Stimulated activated CD8-positive, alpha-beta memory T cell treated with anti-CD3 and anti-CD28 coated beads, Interleukin-7, amount 100 ng/mL, for 48 hours (primary cell): ENCODE results near the gene RPS27L.

Experiments
- DNase-seq, 2 donors: peaks; one replicate each; pipeline ENCODE4 v3.0.0-alpha.2; 2020; ENCODE audit warnings: low read depth in 1 of 2; ENCODE audit errors: extremely low read depth in 1 of 2

Gene RPS27L

DNA sequence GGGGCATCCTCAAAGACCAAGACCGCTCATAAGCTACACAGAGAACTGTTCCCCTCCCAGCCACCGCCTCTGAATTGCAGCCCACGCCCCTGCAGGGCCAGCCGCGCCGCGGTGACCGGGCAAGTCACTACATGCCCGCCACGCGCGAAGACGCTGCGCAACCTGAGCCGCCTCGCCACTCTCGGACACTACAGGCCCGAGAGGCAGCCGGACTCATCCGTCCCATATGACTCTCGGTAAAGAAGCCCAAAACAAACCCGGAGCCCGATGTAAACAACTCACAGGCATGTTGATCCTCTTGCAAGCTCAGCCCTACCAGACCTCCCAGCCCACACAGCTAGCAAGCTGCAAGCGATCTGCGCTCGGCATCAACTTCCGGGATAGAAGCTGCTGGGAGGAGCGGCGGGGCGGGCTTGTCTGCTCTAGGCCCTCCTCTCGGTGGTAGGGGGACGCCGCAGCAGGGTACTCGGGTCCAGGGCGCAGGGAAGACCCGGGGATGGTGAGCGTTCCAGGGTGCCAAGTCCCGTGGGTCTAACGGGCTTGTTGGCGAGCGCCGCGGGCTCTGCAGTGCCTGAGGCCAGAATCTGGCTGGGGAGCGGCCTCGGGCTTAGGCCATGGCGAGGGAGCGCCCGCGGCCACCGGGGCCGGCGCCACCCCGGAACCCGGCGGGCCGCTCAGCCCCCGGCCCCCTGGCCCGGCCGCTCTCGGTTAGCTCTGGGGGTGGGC lies at the start of gene RPS27L:
RPS27L (minus strand) TSS at position 360 of the 726 bp plus-strand sequence; CDS start at position 288, 72 bp downstream.
- DNase-seq: peak; percentile 77 to 88

DNA sequence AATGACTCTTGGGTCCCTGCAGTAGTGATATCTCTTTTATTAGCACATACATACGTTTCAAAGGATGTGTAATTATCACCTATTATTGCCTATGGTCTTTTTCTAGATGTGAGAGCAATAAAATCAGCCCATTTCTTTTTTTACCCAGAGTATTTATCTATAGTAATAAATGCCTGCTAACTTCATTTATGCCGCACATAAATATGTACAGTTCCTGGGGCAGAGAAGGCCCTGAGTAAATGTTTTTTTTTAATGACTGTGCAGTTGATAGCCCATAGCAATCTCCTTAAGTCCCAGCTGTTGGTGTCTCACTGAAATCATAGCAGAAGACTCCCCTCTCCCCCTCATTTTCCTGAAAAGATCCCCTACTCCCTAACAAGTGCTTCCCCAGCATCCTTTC lies 48.8 kb upstream of the RPS27L start:
- no peak for DNase-seq

DNA sequence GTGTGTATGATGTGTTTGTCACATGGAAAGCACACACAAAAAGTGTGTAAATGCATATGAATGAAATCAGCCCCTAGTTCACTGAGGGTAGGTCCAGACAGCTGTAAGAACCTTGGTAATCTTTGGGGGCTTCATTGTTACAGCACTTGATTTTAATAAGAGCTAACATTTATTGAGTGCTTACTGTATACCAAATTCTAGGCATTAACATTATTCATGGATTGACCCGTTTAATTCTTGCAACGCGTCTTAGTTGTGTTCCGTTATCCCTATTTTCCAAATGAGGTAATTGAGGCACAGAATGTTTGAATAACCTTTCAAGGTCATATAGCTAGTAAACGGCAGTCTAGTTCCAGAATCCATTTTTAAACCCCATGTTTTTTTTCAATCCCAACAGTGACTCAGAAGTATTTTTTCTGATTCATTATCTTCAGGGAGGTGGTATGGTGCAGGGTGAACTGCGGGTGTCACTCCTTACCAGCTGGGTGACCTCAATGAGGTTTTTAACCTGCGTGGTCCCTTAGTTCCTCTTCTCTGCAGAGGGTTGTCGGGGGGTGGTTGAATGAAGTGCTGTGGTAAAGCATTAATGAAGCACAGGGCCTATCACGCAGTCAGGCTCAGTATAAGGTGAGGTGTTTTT lies 46.3 kb upstream of the RPS27L start:
- DNase-seq: peak in 1 of 2 donors; percentile 60

DNA sequence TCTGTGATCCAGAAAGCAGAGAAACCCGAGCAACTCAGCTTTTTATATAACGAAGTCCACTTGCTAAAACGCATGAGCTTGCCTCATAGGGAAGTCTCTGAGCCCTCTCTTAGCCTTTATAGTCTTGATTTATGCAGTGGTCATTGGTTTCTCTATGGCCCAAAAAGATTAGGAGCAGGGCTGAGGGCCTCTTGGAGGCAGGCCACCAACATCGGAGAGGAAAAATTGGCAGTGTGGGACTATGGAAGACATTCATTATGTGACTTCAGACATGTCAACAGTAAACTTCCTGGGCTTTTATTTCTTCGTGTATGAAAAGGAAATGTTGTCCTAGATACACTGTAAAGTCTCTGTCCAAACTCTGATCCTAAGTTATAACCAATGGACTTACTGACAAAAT lies 45.6 kb upstream of the RPS27L start:
- DNase-seq: no peak

DNA sequence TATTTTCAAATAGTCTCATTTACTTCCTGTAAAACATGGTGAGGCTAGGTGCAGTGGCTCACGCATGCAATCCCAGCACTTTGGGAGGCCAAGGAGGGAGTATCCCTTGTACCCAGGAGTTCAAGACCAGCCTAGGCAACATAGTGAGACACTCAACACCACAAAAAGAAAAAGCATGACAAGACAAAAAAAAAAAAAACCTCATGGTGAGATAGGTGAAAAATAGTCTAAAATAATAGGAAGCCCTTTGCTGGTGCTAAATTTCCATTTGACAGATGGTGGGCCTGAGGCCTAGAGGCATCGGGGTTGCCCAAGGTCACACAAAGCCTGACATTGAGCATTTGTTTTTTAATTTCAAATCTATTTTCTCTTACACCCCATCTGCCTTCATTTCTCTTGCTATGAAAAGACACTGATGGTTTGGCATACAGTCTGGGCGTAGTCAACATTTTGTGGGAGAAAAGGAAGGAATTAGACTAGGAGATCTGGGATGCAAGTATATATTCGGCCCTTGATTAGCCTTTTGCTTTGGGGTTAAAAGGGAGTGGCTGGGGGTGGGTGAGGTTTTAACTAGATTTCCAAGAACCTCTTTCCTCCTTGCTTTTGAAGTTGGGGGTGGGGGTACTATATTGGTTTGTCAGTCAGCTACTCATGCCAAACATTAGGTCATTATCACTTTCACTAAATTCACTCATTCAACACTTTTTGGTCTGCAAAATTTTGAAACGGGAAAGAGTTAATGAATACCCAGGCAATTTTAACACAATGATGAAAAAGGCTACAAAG lies 43.4 kb upstream of the RPS27L start:
- no peak for DNase-seq

DNA sequence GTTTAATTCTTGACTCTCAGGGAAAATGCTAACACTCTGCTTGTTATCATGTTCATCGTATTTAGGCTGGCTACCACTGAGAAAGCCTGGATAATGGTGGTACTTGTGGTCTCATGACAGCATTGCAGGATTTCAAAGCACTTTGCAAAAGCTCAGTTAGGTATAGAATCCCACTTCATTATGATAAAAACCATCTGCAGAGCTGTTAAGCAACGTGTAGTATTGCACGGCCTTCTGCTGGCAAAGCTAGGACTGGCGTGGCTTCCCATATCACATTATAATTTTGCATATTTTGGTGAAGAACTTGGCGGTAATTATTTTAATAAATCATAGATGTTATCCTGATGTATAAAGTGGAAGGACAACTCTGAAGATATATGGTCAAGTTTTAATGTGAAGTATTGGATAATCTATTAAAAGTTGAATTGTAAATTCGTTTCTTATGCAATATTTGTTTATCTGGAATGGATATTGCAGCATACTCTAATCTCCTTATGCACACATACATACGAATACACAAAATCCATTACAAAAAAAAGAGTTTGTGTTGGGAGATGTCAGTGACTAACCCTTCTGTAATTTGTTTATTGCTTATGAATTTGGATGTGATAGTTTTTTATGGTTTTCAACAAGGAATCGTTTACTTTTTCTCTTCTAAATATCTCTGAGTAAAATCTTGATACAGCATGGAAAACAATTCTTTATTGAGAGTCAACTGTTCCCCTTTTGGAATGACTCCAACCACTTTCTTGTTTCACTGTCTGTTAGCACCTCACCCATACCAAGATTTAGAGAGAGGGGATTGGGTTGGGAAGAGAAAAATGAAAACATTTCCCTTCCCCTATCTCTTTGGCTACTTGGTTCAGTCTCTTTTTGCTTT lies 41.3 kb upstream of the RPS27L start:
- DNase-seq: no peak

DNA sequence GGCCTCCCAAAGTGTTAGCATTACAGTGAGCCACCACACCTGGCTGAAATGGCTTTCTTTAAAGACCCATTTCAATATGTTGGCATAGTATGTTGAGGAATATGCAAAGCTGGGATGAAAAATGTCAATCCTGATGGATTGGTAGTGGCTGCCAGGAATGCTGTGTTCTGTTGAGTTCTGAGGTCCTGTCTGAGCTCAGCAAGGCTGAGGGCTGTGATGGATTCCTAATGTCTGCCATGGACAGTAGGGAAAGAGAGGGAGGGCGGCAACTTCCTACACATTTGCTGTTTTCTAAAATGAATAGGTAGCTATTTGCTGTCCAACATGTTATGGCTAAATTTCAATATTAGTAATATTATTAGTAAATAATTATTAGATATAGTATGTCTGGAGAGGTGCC lies 40.3 kb upstream of the RPS27L start:
- no peak for DNase-seq

DNA sequence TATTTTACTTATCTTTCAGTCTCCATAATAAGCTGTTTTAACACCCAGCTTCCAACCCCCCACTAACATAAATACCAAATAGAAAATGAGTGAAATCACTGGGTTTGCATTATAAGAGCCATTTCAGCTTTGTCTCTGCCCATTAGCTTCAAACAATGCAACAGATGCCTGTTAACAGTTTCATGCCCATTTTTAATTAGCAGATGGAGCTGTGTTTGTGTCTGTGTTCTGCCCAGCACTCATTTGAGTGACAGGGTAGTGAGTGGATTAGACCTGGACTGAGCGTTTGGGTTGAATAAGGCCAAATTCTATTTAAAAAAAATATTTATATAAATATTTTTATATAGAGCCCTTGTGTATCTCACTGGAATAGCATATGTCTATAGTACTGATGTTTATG lies 39.6 kb upstream of the RPS27L start:
- DNase-seq: no peak

DNA sequence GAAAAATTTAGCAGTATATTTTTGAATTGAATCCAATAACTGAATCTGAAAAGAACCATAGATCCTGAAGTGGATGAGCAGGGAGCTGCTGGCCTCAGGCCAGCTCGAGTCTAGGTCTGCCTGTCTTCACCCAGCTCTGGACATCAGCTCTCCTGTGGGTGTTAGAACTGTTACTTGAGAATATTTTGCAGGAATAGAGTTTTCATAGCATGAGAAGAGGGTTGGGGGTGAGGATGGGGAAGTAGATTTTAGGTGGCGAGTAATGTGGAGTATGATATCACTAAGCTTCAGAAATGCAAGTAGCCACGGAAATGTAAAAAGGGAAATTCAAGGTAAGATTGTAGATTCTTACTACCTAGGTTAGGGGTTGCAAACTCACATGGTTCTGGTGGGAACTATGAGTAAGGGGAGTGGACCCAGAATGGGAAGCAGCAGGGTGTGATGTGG lies 38.3 kb upstream of the RPS27L start:
- DNase-seq: no peak

DNA sequence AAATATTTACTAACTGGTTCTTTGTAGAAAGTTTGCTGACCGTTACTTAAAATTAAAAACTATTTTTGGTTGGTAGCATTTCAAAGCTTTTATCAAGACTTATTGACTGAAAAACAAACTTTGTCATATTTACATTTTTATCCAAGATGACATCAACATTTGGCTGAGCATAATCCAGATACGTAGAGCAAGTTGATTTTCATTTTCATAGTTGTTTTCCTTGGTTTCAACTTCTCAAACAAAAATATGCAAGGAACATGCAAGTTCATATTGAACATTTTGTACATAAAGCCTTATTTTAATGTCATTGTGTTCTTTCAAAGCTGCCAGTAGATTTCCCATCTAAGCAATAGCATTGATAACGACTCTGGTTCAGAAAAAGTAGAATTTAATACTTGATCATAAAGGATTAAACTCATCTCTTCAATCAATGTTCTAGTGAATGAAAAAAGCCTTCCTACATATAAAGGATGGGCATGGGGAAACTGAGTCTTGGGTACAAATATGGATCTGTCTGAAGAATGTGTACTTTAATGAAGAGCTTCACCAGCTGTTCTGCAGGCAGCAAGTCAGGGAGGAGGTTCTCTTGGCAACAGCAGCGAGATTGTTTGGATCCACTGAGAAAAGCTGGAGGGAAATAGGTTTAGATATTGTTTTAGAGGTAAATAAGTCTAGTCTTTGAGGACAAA lies 37.7 kb upstream of the RPS27L start:
- DNase-seq: no peak

DNA sequence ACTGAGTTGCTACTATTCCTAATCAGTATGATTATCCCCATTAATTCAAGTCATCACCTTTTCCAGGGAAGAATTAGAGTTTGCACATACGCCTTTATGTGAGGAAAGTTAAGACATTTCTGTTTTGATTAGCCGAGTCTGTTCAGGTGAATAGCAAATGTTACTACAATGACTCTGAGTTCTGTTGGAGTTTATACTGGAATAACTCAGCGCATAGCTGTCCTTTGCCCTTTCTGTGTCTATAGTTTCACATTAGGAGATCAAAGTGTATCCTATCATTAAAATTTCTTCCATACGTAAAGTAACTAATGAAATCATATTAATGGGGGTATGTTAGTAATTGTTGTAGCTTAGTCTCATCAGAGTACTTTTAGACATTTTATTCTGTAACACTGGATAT lies 37.0 kb upstream of the RPS27L start:
- no peak for DNase-seq

DNA sequence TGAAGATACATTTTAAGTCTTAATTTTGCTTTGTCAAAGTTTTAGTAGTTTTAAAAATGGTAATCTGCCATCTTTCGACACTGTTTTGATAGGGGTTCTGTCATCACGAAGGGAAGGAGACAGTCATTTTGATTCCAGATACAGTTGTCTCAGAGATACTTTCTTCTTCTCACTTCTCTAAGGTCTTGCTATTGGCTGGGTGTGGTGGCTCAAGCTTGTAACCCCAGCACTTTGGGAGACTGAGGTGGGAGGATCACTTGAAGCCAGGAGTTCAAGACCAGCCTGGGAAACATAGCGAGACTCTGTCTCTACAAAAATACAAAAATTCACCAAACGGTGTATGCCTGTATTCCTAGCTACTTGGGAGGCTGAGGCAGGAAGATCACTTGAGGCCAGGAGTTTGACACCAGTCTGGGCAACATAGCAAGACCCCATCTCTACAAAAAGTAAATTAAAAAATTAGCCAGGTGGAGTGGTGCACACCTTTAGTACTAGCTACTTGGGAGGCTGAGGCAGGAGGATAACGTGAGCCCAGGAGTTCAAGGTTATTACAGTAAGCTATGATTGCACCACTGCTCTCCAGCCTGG lies 35.4 kb upstream of the RPS27L start:
- DNase-seq: no peak

DNA sequence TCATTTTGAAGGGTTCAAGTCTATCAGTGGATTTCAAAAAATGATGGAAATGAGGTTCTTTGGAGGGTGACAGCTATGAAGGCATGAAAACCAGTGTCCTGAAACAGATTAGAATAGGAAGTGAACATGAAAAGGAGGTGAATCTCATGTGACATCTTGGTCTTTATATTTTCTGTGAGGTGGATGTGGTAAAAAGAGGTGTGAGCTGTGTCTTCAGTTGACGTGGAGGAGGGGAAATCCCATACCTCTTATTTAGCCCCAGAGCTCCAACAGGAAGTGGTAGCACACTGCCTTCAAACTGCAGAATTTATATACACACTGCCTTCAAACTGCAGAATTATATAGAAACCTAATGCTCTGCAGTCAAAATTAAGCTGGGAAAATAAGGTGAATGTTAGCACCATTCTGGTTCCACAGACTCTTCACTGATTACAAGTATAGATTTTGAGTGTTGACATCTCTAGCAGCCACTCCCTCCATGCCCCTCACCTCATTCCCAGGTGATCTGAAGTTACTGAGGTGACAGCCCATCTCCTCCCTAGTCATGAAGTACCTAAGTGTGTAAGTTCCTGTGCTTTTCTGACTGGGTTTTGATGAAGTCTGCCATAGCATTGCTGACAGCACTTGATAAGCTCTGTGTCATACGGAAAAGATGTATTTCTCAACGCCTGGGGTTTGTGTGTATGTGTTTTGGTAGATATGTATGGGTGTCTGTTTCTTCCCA lies 34.8 kb upstream of the RPS27L start:
- DNase-seq: no peak

DNA sequence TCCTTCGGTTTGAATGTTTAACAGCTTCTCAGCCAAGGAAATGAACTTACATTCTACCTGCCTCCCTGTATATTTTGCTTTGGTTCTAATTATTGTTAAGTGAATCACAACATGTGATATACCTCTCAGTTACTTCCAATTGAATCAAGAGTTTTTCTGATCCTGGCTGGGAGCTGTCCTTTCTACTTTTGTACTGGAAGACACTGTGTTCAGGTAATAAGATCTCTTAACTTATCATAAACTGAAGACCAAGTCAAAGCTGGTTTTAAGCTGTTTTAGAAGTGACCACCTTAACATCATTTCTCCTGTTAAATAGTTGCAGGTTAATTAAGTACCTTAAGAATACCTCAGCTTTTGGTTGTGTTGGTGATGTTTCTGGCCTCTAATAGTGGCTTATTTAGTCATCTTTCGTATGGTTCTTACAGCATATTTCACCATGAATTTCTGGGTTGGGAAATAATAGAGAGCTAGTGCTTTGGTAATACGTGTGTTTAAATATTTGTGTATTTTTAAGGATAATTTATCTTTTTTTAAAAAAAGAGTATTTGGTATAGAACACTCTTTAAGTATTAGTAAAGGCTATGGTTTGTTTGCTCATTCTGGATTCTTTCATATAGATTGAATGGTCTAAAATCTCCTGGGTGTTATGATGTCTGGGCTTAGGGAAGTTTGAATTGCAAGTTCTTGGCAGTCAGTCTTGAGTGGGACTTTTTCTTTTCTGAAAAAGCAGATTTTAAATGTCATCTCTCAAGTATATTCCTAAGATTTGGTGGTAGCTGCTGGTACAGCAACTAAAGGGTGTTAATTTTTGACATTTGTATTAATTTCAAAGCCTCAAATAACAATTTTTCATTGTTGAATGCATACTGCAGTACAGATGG lies 33.7 kb upstream of the RPS27L start:
- DNase-seq: no peak

DNA sequence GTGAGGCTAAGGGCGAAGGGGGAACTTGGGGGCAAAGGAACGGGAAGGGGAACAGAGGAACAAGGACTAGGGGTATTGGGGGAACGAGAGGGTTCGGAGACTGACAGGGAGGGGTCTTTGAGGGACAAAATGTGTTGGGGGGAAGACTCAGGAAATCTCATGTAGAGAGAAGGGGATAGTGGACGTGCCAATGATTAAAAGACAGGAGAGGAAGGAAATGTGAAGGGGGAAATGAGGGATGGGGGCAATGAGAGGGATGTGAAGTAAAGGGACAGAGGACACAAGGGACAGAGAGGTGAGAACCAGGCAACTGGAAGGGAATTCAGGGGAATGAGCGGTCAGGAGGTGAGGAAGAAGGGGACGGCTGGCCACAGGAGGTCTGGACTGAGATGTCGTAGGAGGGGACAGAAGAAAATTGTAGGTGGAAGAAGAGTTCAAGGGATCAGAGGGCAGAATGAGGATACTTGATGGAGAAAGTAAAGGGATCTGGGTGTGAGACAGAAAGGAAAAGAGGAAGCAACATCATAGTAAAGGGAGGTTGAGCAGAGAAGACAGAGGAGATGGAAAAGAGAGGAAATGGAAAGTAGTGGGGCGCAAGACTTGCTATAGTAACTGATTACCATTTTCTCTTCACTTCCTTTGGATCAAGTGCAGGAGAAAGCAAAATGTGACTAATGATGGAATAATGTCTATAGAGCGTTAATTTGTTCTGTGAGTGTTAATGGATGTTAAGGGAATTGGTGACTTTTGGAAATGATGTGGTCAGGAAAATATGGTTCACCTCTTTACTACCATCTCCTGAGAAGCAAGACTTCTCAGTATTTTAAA lies 32.9 kb upstream of the RPS27L start:
- no peak for DNase-seq

DNA sequence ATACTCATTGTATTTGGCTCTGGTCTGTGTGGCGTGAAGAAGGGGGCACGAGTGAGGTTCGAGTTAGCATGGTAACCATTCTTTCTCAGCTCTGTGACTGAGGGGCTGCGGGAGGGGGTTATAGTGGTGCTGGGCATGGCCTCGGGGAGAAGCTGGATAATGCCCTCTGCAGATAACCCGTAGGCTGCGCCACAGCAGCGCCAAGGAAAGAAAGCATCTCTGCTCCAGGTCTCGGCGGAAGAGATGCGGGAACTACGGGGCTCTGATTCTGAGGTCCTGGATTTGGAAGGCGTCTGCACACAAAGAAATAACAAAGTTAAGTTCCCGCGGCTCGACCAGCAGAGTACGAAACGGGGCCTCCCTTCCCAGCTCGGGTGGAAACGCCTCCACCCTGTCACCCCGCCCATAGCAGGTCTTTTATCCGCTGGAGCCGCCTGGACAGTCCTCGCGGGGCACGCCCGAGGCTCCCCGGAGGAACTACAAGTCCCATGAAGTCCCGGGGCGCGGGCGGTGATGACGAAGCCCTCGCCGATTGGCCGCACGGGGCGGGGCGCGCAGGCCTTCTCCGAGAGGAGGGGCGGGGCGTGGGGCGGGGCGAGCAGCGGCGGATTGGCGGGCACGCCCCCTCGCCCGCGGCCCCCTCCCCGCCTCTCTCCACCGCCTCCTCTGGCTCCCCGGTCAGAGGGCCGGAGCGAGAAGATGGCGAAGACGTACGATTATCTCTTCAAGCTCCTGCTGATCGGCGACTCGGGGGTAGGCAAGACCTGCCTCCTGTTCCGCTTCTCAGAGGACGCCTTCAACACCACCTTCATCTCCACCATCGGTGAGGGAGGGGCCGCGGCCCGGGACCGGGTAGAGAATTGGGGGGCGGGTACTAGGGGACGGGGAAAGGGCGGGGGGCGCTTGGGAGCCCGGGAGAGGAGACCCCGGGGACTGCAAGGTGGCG lies 31.9 kb upstream of the RPS27L start, which contains the start of gene RAB8B:
RAB8B (plus strand) TSS at position 681 of the 946 bp plus-strand sequence; CDS start at position 700, 19 bp downstream.
- DNase-seq: peak; percentile 97
